Left renal cortex interstitium (tissue), 4 donors: ENCODE results near the gene TAS2R16. TPM values are rescaled to one million over a fixed set of nuclear protein-coding genes. Genes with fewer than 3 reads are reported as not detected.
"Not testable (repeated sequence)": the region's sequence is repeated elsewhere in the genome, so short reads cannot be mapped to it uniquely, and the experiment has no call there.

Experiments
- DNase-seq, 4 donors: peaks; one replicate each; pipeline ENCODE4 v3.0.0-alpha.2; 2013; ENCODE audit warnings: low read depth in 4 of 4, low spot score in 2 of 4, missing footprints in 1 of 4
- polyA plus RNA-seq, 4 donors: library from polyadenylated mRNA; unstranded; fragments of 120-200 nt; gene quantifications; one replicate each; pipeline ENCODE4 v1.2.1, GENCODE V29; 2013; ENCODE audit not compliant: insufficient read length in 4 of 4

Gene TAS2R16
- polyA plus RNA-seq, 4 donors = not detected

DNA sequence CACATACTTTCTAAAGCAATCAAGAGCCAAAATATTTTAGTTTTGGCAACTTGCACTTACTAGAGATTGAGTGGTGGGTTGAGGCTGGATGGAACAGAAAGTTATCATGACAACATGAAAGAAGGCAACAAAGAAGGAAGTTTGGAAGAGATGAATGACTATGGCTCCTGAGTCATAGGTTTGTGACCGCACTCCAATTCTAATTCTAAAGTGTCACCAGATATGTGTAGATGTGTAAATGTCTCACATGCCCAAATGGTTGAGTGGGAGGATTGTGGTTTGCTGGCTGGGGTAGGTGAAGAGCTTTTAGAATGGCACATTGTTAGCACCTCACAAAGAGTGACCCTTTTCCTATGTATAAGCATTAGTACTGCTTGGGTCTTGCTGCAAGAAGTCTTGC is 20.2 kb downstream of the TAS2R16 start:
- DNase-seq = no peak

DNA sequence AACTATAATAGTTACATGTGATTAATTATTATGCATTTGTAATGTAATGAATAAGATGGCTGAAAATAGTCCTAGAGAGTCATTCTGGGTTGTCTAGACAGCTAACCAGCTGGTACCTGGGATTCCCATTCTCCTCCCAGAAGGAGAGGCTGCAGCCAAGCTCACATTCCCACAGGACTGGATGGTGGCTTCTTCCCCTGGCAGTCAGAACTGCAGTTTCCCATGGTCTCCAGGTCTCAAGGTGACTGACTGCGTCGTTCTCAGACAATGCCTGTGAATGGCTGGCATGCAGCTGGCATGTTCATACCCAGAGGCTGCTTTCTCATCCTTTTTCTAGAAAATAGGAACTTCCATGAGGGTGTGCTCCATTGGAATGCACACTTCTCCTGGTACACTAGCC is 21.3 kb downstream of the TAS2R16 start:
- DNase-seq = no peak

DNA sequence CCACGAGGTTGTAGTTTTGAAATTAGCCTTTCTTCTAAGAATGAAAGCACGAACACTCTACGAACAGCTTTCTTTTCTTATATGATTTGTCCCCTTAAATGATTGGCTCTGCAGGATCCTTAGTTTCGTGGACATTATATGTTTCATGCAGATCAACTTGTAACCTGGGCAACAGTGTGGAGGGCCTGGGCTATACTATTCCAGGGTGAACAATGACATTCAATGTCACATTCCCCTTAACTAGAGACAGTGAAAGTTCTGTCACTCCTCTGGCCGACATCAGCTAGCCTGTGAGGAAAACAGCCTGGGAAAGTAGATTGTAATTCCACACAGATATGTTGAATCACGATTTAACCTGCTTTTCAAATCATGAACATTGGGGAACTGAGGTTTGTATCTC is 23.4 kb downstream of the TAS2R16 start:
- DNase-seq = no peak

DNA sequence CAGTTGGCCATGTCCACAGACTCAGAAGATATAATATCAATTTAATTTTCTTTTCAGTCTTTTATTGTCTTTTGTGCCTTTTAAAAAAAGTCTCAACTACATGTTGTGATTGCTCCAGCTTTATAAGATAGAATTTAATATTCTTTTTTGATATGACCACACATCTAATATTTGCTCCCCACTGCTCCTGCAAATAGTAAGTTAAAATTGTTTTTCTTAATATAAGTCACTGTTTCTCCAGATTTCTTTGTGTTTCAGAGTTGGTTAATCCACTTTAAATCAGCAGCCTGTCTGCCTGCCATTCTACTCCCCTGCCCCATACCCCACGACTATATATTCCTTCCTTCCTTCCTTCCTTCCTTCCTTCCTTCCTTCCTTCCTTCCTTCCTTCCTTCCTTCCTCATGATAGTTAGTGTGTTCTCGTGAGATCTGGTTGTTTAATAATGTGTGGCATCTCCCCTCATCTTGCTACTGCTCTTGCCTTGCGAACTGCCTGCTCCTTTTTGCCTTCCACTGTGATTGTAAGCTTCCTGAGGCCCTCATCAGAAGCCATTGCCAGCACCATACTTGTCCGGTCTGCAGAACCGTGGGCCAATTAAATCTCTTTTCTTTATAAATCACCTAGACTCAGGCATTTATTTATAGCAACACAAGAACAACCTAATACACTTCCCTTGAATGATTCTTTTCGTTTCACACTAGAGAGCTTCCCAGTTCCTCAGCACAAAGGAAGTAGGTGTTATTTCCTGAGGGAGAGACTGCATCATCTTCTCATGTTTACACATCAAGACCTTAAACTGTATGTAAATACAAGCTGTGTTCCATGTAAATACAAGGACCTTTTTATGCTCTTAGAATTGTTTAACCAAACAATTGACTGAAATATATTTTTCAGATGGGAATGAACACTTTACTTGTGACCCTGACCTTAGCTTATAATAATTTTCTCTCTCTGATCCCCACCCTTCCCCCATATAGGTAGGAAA is 24.5 kb downstream of the TAS2R16 start:
- no peak for DNase-seq

DNA sequence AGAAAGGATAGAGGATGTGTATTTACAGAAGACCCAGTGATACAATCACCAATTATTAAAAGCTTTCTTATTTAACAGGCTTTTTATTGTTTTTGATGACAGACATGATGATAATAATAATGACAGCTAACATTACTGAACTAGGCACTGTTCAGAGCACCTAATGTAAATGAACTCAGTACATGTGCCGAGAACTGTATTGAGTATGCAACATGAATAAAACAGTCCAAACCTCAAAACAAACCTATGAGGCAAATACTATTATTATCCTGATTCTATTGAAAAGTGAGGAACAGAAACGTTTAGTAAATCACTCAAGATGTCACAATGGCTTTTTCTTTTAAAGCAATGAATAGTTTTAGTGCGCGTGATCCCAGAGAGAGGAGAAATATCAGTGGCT is 27.1 kb downstream of the TAS2R16 start:
- no peak for DNase-seq

DNA sequence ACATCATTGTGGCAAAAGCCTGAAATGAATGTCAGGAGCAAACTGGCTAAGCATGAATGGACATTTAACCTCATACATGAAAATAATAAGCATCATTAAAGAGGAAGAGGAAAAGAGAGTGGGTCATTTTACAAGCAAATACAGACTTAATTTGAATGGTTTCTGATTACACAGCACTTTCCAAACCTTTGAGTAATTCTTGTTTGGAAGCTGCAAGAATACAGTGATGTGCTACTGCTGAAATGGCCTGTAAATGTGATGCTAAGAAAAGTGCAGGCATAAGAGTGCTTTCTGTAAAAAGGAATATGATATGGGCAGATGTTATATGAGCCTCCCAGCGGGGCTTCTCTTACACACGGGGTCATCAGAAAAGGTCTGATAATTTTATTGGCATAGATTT is 30.2 kb downstream of the TAS2R16 start:
- no peak for DNase-seq

DNA sequence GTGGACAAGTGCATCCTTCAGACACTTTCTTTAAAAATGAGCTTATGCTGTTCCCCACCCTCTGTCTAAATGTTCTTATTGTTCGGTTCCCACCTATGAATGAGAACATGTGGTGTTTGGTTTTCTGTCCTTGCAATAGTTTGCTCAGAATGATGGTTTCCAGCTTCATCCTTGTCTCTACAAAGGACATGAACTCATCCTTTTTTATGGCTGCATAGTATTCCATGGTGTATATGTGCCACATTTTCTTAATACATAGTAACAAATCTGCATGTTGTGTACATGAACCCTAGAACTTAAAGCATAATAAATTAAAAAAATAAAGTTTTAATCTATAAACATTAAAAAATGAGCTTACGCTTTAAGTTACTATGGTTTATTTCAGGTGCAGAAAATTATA is 41.8 kb downstream of the TAS2R16 start:
- DNase-seq = not testable (repeated sequence)

DNA sequence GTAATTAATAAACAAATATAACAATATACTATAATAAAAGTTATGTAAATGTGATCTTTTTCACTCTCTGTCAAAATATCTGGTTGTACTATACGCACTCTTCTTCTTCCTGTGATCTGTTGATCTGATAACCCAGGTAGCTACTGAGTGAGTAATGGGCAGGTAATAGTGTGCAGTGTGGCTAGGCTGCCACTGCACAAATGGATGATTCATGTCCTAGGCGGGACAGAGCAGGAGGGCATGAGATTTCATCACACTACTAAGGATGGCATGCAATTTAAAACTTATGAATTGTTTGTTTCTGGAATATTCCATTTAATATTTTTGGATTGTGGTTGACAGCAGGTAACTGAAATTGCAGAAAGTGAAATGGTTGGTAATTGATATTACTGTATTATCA is 44.5 kb downstream of the TAS2R16 start:
- no peak for DNase-seq

DNA sequence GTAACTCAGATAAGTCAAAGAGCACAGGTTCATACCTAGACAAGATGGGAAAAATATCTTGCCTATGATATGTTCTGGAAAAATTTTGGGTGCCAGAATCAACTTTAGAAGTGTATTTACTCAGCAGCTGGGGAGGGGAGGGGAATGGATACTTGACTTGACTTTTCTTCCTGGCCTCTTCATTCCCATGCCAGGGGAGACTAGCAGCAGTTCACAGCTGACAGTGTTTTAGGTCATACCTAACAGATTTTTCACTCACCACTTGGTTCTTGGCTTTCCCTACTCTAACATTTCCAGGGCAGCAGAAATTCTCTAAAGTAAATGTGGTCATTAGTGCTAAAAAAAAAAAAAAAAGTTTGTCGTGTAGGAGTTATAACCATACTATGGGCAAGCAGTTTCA is 46.3 kb downstream of the TAS2R16 start:
- no peak for DNase-seq

Other genes starting within 250 kb of the TAS2R16 start
- 10 to 100 TPM; 39.1 to 65.8 (median 46.5) TPM for gene CADPS2, start 109.2 kb downstream of the TAS2R16 start, polyA plus RNA-seq
- gene SLC13A1, start 204.3 kb upstream of the TAS2R16 start, polyA plus RNA-seq = 10 to 100 TPM; 15.3 to 25.4 (median 21.6) TPM